Esophagus muscularis mucosa (tissue), 4 donors: ENCODE measurements around the gene GLI3. TPM values are rescaled to one million over a fixed set of nuclear protein-coding genes. Genes with fewer than 3 reads are reported as not detected.

Experiments
- DNase-seq: peaks from one replicate; pipeline ENCODE4 v3.0.0-alpha.2; 2017; ENCODE audit errors: extremely low spot score
- H3K27ac ChIP-seq, 4 donors: fragments of 200-600 bp; sonication (generic); replicated peaks in 1 of 4; 1 replicate in 3 of 4; 2 replicates in 1 of 4; pipeline ENCODE4 v1.5.1; 2016 to 2019; ENCODE audit warnings: mild to moderate bottlenecking in 1 of 4
- H3K27me3 ChIP-seq, 4 donors: fragments of 200-600 bp; sonication (generic); one replicate each; pipeline versions ENCODE4 v1.5.1 to v1.6.0; 2016 to 2019
- H3K36me3 ChIP-seq, 4 donors: fragments of 200-600 bp; sonication (generic); one replicate each; pipeline ENCODE4 v1.5.1; 2016 to 2019
- H3K4me1 ChIP-seq, 4 donors: fragments of 200-600 bp; sonication (generic); one replicate each; pipeline ENCODE4 v1.5.1; 2016 to 2019
- H3K4me3 ChIP-seq, 4 donors: fragments of 200-600 bp; sonication (generic); 1 replicate in 2 of 4; 2 replicates in 2 of 4; pipeline ENCODE4 v1.5.1; 2016 to 2019; ENCODE audit warnings: mild to moderate bottlenecking in 4 of 4, moderate library complexity in 1 of 4
- H3K9me3 ChIP-seq, 4 donors: fragments of 200-600 bp; sonication (generic); 1 replicate in 3 of 4; 2 replicates in 1 of 4; pipeline ENCODE4 v1.5.1; 2016 to 2019
- EP300 ChIP-seq: sonication (generic); formaldehyde crosslinking; IDR thresholded peaks from one replicate; pipeline ENCODE4 v1.6.1; 2017; ENCODE audit warnings: antibody characterized with exemption
- POLR2A ChIP-seq: fragments of 450-650 bp; IDR thresholded peaks from one replicate; pipeline ENCODE4 v1.6.1; 2017; ENCODE audit warnings: antibody characterized with exemption, moderate library complexity, mild to moderate bottlenecking, low read depth
- POLR2AphosphoS5 ChIP-seq, 2 donors: sonication (generic); formaldehyde crosslinking; IDR thresholded peaks; one replicate each; pipeline ENCODE4 v1.6.1; 2017; ENCODE audit warnings: antibody characterized with exemption in 2 of 2
- WGBS: methylation state at CpG from one replicate; pipeline ENCODE4 v1.1.5; 2018; 5-methylcytosine and 5-hydroxymethylcytosine counted together
- intact Hi-C: fragments of 100-400 bp; cut with DNase I; formaldehyde crosslinking; loops from one replicate; pipeline ENCODE4 v1.15.1; 2023
- total RNA-seq, 4 donors: library from RNA; depleted of rRNA; stranded (reverse); fragments of >200 nt; gene quantifications; one replicate each; pipeline versions ENCODE4 v1.1.0 to v1.2.1, GENCODE V29; 2016
- TF ChIP-seq, protein P1 (sequence below), 3 experiments: fragments of 200-600 bp in 2 of 3; fragments of 450-650 bp in 1 of 3; sonication (generic) in 2 of 3; IDR thresholded peaks; one replicate each; pipeline ENCODE4 v1.5.1; 2017 to 2019; ENCODE audit warnings: antibody characterized with exemption in 3 of 3, mild to moderate bottlenecking in 2 of 3, moderate library complexity in 1 of 3

GLI3 gene
- total RNA-seq, 4 donors from 2014 or later, result 11.7 to 17.8 (median 13.3) TPM

- no peak overlapping the region for H3K27ac ChIP-seq
- no peak overlapping the region for H3K4me3 ChIP-seq
- H3K27me3 ChIP-seq, result no peaks in the 10 kb centered on the region
- H3K9me3 ChIP-seq, result no peaks in the 10 kb centered on the region
- intact Hi-C loops, result no loop called here
- H3K4me1 ChIP-seq, result peaks cover 0 to 4% (median 0%) of the 10 kb centered on the region in 4 donors
- DNase-seq, result no peak
- peaks cover 5 to 48% (median 14%) of the 10 kb centered on the region in 4 donors for H3K36me3 ChIP-seq
- TF ChIP-seq POLR2AphosphoS5 (IDR thresholded peaks at IDR 0.05), result no peak
- TF ChIP-seq, protein P1, sequence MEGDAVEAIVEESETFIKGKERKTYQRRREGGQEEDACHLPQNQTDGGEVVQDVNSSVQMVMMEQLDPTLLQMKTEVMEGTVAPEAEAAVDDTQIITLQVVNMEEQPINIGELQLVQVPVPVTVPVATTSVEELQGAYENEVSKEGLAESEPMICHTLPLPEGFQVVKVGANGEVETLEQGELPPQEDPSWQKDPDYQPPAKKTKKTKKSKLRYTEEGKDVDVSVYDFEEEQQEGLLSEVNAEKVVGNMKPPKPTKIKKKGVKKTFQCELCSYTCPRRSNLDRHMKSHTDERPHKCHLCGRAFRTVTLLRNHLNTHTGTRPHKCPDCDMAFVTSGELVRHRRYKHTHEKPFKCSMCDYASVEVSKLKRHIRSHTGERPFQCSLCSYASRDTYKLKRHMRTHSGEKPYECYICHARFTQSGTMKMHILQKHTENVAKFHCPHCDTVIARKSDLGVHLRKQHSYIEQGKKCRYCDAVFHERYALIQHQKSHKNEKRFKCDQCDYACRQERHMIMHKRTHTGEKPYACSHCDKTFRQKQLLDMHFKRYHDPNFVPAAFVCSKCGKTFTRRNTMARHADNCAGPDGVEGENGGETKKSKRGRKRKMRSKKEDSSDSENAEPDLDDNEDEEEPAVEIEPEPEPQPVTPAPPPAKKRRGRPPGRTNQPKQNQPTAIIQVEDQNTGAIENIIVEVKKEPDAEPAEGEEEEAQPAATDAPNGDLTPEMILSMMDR (IDR thresholded peaks at IDR 0.05), result no peak
- TF ChIP-seq EP300, result no peak
- no peak for TF ChIP-seq POLR2A
These were observed 203.5 kb downstream of the GLI3 start for GRCh38 chr7:42033480-42033879.

DNA sequence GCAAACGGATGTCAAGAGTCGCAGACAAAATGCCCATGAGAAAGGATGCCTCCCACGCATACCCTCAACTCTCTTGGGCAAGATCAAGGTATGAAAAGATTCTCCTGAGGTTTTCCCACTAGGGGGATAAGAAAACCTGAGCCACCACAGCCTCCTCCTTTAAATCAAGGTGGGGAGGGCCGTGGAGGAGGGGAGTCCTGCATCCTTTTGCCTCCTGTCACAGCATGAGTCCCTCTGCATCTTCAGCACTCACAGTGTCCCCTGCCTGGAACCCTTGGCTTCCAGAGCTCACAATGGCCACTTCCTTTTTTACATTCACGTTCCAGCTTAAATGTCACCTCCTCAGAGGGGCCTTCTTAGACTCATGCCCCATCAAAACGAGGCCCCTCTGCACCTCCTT lies 207.6 kb downstream of the GLI3 start:
- Histone ChIP-seq H3K27me3 (no peaks in the 10 kb centered on the region), H3K4me1 (no peaks in the 10 kb centered on the region), H3K9me3 (no peaks in the 10 kb centered on the region), H3K4me3 (no peak overlapping the region), H3K27ac (no peak overlapping the region), H3K36me3 (peaks cover 0 to 40% (median 16%) of the 10 kb centered on the region in 4 donors)
- intact Hi-C loops, result no loop called here
- WGBS, result 85% methylated on average over 6 of the region's 6 CpGs
- no peak for TF ChIP-seq POLR2A
- no peak for TF ChIP-seq EP300
- TF ChIP-seq POLR2AphosphoS5 (IDR thresholded peaks at IDR 0.05), result no peak
- TF ChIP-seq, protein P1 (IDR thresholded peaks at IDR 0.05), result no peak
- no peak for DNase-seq

- peaks cover 0 to 10% (median 5%) of the 10 kb centered on the region in 4 donors for H3K4me1 ChIP-seq
- H3K27ac ChIP-seq, result no peak overlapping the region
- peaks cover 0 to 45% (median 18%) of the 10 kb centered on the region in 4 donors for H3K36me3 ChIP-seq
- H3K9me3 ChIP-seq, result no peaks in the 10 kb centered on the region
- H3K4me3 ChIP-seq, result no peak overlapping the region
- no peak for DNase-seq
- H3K27me3 ChIP-seq, result no peaks in the 10 kb centered on the region
- no peak for TF ChIP-seq POLR2AphosphoS5 (IDR thresholded peaks at IDR 0.05)
- TF ChIP-seq POLR2A, result no peak
- 81% methylated on average over 3 of the region's 3 CpGs for WGBS
- intact Hi-C loops, result no loop called here
These were observed 209.5 kb downstream of the GLI3 start for GRCh38 chr7:42027521-42027920.

DNA sequence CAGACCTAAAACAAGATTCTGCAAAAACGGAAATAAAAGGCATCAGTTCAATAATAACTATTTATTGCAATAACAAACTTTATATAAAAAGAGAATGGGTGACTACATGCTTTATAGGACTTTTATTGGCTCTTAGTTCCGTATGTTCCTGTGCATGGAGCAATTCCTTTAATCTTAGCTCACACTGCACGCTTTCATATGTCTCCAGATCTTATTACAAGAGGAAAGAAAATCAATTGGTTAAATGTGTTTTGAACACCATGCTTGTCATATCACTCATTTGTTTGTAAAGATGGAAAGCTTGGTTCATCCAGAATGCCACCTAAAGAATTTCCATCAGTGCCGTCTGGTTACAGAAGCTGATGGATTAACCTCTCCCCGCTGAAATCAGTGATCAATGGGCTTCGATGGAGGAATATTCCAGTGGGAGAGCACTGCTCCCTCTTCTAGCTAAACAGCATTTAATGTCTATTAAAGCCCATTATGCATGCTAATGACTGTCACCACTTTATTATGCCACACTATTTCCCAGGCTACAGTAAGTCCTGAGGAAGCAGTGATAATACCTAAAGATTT lies 210.3 kb downstream of the GLI3 start:
- Histone ChIP-seq H3K4me1 (peaks cover 0 to 16% (median 7%) of the 10 kb centered on the region in 4 donors), H3K9me3 (no peaks in the 10 kb centered on the region), H3K36me3 (peaks cover 0 to 45% (median 18%) of the 10 kb centered on the region in 4 donors), H3K27me3 (no peaks in the 10 kb centered on the region), H3K4me3 (no peak overlapping the region), H3K27ac (no peak overlapping the region)
- intact Hi-C loops, result no loop called here
- no peak for DNase-seq
- 83% methylated on average over 6 of the region's 6 CpGs for WGBS
- TF ChIP-seq EP300 (no peak), POLR2AphosphoS5 (IDR thresholded peaks at IDR 0.05) (no peak), POLR2A (no peak)
- TF ChIP-seq, protein P1 (IDR thresholded peaks at IDR 0.05), result no peak

- peaks cover 0 to 17% (median 7%) of the 10 kb centered on the region in 4 donors for H3K4me1 ChIP-seq
- no peak for TF ChIP-seq POLR2AphosphoS5 (IDR thresholded peaks at IDR 0.05)
- TF ChIP-seq POLR2A, result no peak
- no peak for TF ChIP-seq EP300
- TF ChIP-seq, protein P1 (IDR thresholded peaks at IDR 0.05), result no peak
- no peak overlapping the region for H3K4me3 ChIP-seq
- intact Hi-C loops, result no loop called here
- no peak overlapping the region for H3K27ac ChIP-seq
- 92% methylated on average over 15 of the region's 15 CpGs for WGBS
- H3K27me3 ChIP-seq, result no peaks in the 10 kb centered on the region
- peaks cover 0 to 45% (median 18%) of the 10 kb centered on the region in 4 donors for H3K36me3 ChIP-seq
- no peaks in the 10 kb centered on the region for H3K9me3 ChIP-seq
- DNase-seq, result no peak
These were observed 211.2 kb downstream of the GLI3 start for GRCh38 chr7:42025635-42026375.
